Inflammatory macrophage (primary cell): Measurements from ENCODE around the gene POLR3H.
"Not testable (repeated sequence)": the region's sequence is repeated elsewhere in the genome, so short reads cannot be mapped to it uniquely, and the experiment has no call there.

Source experiments
- DNase-seq, 2 donors: peaks; one replicate each; pipeline ENCODE4 v3.0.0-alpha.2; 2020 to 2022
- total RNA-seq, 18 experiments: gene quantifications; one replicate each; lab custom pipeline; 2026; ENCODE audit warnings: mixed read lengths in 6 of 18, inconsistent platforms in 2 of 18; lab: John Stamatoyannopoulos, UW

The POLR3H gene, protein sequence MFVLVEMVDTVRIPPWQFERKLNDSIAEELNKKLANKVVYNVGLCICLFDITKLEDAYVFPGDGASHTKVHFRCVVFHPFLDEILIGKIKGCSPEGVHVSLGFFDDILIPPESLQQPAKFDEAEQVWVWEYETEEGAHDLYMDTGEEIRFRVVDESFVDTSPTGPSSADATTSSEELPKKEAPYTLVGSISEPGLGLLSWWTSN
- 3.1 to 33.9 (median 22.8) reads per million in 18 experiments for total RNA-seq

DNA sequence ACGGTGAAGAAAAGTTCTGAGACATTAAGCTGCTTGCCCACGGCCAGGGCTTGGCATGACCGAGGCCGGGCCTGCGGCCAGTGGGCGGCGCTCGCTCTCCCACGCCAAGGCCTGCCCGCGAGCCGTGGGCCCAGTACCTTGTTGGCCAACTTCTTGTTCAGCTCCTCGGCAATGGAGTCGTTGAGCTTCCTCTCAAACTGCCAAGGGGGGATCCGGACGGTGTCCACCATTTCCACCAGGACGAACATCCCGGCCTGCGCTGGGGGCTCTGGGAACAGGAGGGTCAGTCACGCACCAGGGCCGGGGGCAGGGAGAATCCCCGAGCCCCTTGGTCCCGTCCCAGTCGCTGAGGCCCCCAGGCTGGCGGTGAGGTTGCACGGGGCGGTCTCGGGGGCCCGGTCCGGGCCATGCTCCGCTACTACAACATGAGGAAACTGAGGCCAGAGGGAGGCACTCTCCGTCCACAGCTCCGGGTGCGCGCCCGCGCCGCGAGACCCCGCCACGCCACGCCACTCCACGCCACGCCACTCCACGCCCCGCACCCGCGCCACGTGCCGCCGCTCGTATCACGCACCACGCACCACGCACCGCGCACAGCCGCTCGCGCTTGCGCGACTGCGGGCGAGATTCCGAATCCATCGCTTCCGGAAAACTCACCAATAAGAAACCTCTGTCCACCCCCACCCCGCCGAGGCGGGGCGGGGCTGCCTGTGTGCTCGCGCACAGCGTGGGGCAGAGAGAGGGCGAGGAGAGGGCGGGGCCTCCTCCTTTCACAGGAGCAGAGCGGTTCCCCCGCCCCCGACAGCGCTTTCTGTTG lies at the start of gene POLR3H:
POLR3H (minus strand) TSS at position 617 of the 817 bp plus-strand sequence; CDS start at position 248, 369 bp downstream.
- peak; percentile 99 for DNase-seq

DNA sequence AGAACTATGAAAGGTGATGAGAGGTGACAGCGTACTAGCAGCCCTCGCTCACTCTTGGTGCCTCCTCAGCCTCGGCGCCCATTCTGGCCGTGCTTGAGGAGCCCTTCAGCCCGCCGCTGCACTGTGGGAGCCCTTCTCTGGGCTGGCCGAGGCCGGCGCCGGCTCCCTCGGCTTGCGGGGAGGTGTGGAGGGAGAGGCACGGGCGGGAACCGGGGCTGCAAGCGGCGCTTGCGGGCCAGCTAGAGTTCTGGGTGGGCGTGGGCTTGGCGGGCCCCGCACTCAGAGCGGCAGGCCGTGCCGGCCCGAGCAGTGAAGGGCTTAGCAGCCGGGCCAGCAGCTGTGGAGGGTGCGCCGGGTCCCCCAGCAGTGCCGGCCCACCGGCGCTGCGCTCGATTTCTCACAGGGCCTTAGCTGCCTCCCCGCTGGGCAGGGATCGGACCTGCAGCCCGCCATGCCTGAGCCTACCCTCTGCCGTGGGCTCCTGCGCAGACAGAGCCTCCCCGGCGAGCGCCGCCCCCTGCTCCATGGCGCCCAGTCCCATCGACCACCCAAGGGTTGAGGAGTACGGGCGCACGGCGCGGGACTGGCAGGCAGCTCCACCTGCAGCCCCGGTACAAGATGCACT lies 49.2 kb upstream of the POLR3H start:
- DNase-seq: not testable (repeated sequence)

DNA sequence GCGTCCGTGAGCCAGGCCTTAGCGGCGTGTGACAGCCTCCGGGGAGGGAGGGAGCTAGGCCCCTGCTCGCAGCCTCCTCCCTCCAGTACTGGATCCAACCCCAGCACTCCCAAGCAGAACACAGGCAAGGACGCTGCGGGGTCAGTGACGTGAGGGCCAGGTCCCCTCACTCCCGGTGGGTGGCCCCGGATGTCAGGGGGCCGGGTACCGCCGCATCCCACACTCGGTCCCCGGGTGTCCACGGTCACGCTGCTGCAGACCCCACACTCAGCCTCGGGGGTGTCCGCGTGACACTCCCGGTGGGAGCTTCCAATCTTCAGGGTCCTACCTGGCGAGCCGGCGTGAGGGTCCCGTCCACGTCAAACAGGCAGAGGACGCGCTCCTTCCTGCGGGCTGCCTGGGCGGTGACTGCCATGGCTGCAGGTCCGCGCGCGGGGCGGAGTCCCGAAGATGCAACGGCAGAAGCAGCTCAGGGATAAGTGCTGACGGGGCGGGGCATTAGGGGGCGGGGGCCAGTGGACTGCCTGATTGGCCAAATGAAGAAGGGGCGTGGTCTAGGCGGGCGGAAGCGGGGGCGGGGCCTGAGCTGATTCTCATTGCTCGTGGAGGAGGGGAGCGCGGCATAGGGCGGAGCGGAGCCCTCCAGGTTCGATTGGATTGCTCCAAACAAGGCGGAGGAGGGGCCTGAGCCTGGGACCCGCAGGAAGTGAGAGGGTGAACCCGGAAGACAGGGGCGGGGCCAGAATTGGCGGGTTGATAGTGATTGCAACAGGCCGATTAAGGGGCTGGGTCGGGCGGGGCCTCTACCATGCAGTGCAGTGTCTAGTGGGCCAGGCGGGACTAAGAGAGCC lies 45.3 kb upstream of the POLR3H start, which contains the start of gene PMM1:
PMM1 (minus strand) TSS at position 450 of the 851 bp plus-strand sequence; CDS start at position 415, 35 bp downstream.
- DNase-seq: peak; percentile 100

DNA sequence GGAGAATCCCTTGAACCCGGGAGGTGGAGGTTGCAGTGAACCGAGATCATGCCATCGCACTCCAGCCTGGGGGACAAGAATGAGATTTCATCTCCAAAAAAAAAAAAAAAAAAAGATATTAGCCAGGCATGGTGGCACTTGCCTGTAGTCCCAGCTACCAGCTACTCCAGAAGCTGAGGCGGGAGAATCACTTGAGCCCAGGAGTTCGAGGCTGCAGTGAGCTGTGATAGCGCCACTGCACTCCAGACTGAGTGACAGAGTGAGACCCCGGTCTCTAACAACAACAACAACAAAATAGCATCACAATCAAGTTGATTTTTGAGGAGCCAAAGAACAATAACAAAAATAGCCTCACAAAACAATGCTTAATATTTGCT lies 43.1 kb upstream of the POLR3H start:
- DNase-seq: no peak

DNA sequence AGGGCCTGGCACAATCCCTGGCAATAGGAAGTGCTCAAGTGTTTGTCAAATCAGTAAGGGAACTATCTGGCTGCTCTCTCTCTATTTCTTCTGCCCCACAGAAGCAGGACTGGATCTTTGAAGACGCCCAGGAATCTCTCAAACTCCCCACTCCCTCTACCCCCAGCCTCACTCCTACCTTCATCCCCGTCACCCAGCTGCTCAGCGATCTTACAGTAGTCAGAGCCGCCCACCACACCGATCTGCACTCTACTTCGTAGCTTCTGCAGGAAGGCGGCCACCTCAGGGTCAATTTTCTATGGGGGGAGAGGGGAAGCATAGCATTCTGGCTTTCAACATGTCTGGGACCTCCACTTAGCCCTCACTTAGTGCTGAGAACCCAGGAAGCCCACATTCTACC lies 41.6 kb upstream of the POLR3H start:
- no peak for DNase-seq

DNA sequence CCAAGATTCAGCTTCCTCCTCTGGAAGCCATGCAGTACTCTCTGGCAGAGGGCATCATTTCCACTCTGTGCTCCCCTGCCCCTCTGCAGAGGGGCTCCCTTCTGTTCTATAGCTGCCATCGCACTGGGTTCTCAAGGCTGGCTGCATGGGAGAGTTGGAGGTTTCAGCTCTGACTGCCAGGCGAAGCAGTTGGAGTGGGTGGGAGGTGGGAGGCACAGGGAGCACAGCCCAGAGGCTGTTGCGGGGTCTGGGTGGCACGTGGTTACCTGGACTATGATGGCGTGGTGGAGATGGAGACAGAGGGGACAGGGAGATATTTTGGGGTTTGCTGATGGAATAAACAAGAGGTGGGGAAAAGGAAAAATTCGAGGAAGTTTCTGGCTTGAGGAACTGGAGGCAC lies 40.6 kb upstream of the POLR3H start:
- no peak for DNase-seq

DNA sequence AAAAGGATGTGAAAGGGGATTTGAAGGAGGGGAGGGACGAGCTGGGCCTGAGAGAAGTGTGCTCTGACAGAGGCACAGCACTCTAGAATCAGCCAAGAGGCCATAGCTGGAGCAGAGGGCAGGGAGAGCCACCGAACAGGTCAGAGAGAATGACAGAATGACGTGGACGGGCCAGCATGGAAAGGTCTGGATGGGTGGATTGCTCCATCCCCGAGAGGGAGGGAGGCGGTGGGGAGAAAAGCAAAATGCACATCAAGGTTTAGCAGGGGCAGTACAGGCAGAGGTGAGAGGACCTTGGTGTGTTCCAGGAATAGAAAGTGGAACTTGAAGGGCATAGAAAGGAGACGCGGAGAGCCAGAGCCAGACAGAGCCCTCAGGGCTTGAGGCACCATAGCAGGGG lies 38.4 kb upstream of the POLR3H start:
- DNase-seq: no peak

DNA sequence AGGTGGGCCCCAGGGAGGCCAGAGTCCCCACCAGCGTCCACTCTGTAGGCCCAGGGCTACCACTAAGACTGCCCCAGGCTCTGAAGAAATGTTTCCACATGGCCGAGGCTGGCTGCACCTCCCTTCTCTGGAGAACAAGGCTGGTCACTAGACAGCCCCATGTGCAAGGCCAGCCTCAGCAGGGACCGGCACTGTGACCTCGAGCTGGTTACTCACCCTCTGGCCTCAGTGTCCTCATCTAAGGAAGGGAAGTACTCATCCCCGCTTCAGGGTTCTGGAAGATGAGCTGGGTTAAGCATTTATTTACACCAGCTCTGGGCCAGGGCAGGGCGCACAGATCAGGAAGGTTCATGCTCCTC lies 35.7 kb upstream of the POLR3H start:
- DNase-seq: no peak

DNA sequence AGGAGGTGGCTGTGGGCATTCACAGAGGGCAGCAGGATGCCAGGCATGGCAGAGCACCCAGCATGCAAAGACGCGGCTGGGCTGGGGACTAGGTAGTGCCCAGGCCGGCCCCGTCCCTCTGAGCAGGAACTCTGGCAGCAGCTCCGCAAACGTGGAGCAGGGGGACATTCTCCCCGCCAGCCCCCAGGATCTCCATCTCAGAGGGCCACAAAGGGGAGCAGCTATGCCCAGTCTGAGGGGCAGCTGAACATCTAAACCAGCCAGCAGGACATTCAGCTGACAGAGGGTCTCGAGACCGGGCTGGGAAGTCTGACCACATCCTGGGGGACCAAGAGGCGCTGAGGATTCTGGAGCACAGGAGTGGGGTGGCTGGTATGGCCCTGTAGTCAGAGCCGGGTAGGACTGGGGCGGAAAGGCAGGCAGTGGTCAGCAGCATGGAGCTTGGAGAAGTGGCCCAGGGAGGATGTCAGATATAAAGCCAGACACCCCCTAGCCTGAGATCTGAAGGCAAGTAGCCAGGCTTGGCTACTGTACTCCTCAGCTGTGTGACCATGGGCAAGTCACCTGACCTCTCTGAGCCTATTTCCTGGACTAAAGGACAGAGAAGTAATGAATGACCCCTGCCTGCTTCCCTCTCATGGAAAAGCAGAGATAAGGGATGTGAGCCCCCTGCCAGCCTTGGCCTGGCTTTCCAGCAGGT lies 35.2 kb upstream of the POLR3H start:
- no peak for DNase-seq

DNA sequence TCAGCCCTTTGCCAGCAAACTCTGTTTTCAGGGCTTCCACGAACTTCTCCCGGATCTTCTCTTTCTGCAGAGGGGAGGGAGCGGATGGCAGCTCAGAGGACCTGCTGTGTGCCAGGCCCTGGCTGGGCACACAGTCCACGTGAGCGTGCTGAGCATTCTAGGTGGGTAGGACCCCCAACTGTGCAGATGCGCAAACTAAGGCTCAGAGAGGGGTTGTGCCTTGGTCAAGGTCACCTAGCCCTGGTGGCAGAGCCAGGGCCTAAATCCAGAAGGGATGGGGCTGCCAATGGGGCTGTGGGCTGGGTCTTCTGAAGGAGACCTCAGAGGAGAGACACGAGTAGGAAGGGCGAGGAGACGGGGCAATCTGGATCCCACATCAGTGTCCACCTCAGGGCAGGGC lies 34.5 kb upstream of the POLR3H start:
- DNase-seq: no peak

DNA sequence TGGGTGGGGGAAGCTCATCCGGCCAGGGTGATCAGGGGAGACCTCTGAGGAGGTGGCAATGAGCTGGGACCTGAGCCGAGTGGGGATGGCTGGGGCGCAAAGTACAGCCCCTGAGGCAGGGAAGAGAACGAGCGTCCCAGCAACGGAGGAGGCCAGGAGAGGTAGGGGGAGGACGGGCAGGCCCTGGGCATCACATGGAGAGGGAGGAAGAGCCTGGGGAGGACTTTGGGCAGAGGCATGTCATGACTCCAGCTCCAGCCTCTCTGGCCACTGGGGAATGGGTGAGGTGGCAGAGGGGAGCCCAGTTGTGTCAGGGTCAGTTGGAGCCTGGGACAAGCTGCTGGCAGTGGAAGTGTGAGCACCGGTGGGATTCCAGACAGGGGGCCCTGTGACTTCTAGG lies 33.8 kb upstream of the POLR3H start:
- no peak for DNase-seq

DNA sequence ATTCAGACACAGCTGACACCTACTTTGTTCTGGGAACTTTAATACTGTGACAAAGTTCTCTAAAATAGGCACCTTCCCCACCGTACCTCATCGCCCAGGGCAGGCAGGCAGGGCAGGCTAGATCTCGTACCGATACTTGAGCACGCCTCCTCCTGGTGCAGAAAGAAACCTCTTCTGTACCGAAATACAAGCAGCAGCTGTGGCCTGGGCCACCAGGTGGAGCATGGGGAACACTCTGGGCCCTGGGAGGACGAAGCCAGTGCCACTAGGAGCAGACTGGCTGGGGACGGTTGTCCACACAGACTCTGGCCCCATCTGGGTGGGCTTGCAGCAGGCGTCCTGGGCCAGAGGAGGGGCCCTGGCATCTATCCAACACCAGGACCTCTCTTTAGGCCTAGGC lies 32.6 kb upstream of the POLR3H start:
- DNase-seq: peak; percentile 30 to 54

DNA sequence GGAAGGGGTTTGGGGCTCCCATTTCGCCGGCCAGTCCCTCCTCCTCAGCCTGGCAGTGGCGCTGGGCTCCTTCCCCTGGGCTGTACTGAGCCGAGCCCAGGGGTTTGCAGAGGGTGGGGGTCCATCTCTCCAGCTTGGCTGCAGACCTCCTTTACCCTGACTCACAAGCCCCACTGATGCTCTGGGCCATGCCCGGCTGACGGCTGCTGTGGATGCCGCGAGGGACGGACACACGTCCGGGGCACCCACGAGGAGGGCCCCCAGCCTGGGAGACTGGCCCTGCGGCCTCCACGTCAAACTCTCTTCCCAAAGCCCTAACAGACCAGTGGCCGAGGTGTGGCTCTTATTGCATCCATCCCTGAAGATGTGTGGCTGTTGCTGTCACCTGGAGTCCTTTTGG lies 31.3 kb upstream of the POLR3H start:
- DNase-seq: no peak

DNA sequence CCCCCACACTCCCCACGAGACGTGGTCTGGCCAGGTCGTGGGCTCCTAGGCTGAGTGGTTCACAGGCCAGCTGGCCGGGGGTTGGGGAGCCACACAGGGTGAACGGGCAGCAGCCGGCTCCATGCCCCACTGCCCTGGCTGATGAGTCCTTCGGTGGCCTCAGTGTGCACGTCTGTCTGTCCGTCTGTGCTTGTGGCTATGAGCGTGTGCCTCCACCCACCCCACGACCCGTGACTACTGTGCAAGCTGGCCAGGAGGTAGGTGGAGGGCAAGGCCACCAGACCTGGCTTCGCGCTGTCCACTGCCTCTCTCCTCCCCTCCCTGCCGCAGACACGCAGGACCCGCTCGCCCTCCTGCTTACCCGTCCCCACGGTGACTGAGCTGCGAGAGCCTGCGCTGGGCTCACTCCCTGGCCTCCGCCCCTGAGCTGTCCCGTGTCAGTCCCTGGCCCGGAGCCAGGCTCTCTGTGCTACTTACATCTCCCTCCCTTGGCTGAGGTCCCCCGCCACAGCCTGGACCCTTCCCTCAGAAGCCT lies 30.6 kb upstream of the POLR3H start:
- no peak for DNase-seq

DNA sequence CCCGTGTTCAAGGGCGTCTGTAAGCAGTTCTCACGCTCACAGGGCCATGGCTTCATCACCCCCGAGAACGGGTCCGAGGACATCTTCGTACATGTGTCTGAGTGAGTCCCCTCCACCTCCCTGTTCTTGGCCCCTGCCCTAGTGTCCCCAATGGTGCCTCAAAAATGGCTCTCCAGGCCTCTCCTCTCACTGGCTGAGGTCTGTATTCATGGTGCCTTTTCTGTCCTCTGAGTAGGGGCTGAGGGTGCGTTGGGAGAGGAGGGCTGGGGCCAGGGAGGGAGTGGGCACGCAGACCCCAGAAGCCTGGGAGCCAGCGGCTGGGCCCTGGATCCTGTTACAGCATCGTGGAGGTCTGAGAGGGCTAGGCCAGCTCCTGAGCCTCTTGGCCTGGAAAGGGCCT lies 29.4 kb upstream of the POLR3H start:
- no peak for DNase-seq

DNA sequence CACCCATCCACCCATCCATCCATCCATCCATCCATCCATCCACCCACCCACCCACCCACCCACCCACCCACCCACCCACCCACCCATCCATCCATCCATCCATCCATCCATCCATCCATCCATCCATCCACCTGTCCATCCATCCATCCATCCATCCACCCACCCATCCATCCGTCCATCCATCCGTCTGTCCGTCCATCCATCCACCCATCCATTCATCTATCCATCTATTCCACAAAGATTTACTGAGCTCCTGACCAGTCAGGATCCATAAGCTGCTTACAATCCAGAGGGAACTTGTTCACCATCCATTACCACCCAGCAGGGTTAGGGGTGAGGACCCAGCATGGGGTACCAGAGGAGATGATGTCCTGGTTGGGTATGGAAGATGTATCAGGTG lies 28.0 kb upstream of the POLR3H start:
- not testable (repeated sequence) for DNase-seq

DNA sequence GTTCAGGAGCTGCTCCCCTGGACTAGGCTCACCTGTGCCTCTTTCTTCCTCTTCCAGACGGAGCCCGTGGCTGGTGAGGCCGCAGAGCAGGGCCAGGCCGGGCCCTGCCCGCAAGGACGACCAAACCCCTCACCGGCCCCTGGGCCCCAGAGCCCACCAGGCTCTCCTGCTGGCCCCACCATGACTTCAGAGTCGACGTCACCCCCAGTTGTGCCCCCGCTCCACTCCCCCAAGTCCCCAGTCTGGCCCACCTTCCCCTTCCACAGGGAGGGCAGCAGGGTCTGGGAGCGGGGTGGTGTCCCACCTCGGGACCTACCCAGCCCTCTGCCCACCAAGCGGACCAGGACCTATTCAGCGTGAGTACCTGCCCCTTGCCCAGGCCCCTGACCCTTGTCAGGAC lies 27.5 kb upstream of the POLR3H start:
- no peak for DNase-seq

DNA sequence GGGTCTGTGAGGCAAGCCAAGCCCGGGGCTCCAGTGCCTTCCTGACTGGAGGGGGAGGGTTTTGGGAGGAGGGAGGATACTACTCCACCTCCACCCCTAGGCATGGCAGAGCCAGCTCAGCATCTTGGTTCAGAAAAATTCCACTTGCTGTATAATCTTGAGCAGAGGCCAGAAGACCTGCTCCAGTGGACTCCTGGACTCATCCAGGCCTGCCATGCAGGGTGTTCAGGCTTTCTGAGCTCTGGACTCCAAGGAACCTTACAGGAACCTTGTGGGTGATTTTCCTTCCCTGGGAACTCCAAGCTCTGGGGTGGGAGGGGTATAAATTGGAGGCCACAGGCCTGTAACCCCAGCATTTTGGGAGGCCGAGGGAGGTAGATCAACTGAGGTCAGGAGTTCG lies 26.0 kb upstream of the POLR3H start:
- no peak for DNase-seq

DNA sequence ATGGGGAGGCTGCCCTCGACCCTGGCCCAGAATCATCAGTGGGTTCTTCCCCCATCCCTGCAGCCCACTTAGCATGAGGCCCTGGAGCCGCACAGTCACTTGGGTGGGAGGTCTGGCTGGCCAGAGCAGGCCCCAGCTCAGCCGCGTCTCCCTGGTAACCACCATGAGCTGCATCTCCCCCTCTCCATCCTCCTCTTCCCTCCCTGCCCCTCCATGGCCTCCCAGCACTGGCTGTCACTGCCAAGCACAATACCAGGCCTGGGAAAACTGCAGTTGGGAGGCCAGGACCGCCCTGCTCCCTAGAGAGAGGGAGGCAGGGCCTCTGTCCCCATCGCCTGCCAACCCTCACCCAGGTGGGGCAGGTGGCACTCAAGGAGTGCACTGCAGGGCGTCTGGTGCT lies 24.5 kb upstream of the POLR3H start:
- DNase-seq: no peak

DNA sequence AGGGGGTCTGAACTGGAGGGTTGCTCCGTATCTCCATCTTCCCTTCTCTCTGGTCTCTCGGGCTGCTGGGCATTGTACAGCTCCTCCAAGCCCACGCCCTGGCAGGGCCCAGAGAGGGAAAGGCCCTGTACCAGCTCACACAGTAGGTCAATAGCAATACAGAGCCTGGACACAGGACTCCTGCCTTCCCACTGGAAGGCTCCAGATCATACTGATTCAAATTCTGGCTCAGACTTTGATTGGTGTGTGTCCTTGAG lies 23.2 kb upstream of the POLR3H start:
- DNase-seq: no peak

DNA sequence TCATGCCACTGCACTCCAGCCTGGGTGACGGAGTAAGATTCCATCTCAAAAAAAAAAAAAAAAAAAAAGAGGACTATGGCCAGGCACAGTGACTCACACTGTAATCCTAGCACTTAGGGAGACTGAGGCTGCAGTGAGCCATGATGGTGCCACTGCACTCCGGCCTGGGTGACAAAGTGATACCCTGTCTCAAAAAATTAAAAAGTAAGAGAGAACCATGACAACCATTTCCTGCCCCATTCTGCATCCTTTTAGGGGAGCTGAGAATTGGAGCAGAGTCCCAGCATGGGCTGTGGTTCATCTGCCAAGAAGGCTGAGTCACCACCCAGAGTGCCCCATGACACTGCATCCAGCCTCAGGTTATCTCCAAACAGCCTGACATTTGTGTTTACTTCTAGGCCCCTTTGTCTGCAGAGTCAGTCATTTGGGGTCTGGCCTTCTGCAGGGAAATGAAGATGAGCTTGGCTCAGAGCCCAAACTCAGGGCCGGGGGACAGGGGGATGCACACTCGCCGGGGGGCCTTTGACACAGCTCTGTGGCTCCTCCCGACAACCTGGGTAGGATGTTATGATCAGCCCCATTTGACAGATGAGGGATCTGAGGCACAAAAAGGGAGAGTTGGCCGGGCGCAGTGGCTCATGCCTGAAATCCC lies 21.3 kb upstream of the POLR3H start:
- DNase-seq: peak in 1 of 2 donors; percentile 6

DNA sequence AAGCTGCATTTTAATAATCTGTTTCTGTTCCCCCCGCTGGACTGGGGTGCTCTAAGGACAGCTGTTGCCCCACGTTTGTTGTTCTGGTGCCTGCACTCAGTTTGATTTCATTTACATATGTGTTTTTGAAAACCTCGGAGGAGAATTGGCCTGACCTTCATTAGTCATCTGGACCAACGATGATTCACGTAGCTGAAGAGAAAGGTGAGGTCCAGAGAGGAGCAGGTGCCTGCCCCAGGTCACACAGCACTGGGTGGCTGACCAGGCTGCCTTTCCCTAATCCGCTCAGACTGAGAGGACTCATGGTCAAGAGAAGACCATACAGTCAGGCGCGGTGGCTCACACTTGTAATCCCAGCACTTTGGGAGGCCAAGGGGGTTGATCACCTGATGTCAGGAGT lies 20.3 kb upstream of the POLR3H start:
- DNase-seq: no peak
